H1 (cell line): Measurements from ENCODE around the gene BSN.
A peak's percentile ranks its signal among the peaks of the same experiment; 100 is the strongest.

Experiments used
- CEBPB ChIP-seq: IDR thresholded peaks from 2 replicates; pipeline ENCODE4 v1.6.1; 2012; ENCODE audit warnings: low read depth, low read length
- JUN ChIP-seq: IDR thresholded peaks from 2 replicates; pipeline ENCODE4 v1.6.1; 2011; ENCODE audit warnings: low read depth, mild to moderate bottlenecking, improper control_type of control experiment, low read length
- PHF8 ChIP-seq: fragments of 200-600 bp; sonication (generic); conservative IDR thresholded peaks from 2 replicates; pipeline ENCODE4 v1.7.1; 2012; ENCODE audit warnings: low read depth, mild to moderate bottlenecking, inconsistent platforms, low read length, moderate library complexity
- POLR2A ChIP-seq, 2 experiments: IDR thresholded peaks; 1 replicate in 1 of 2; 2 replicates in 1 of 2; pipeline ENCODE4 v1.6.1; 2011; ENCODE audit warnings: low read depth in 2 of 2, low read length in 2 of 2, mild to moderate bottlenecking in 2 of 2; ENCODE audit errors: control extremely low read depth in 1 of 2
- SAP30 ChIP-seq: fragments of 300-600 bp; sonication (generic); IDR thresholded peaks from 2 replicates; pipeline ENCODE4 v1.7.1; 2012; ENCODE audit warnings: low read length, moderate library complexity, mild to moderate bottlenecking, inconsistent platforms; ENCODE audit not compliant: insufficient read depth, insufficient replicate concordance
- TAF7 ChIP-seq: optimal IDR thresholded peaks from 2 replicates; pipeline ENCODE3; 2011; ENCODE audit warnings: low read depth, mild to moderate bottlenecking, inconsistent platforms, low read length, moderate library complexity, borderline replicate concordance
- TF ChIP-seq, protein P1 (sequence below): IDR thresholded peaks from 2 replicates; pipeline ENCODE4 v1.6.1; 2012; ENCODE audit warnings: inconsistent platforms

- TF ChIP-seq SAP30, result no peak
- TF ChIP-seq, protein P1, sequence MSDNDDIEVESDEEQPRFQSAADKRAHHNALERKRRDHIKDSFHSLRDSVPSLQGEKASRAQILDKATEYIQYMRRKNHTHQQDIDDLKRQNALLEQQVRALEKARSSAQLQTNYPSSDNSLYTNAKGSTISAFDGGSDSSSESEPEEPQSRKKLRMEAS, result peak; percentile 78
- TF ChIP-seq JUN, result no peak
- peak; percentile 6; the same call in 1 of the 2 replicates for TF ChIP-seq CEBPB
- TF ChIP-seq PHF8, result peak; percentile 71
- peak in 1 of 2 experiments; percentile 74; a peak in 2 of 3 replicates for TF ChIP-seq POLR2A (IDR thresholded peaks at IDR 0.05; ENCODE audit: control extremely low read depth in 1 of 2, low read depth in 2 of 2, low read length in 2 of 2)
- TF ChIP-seq TAF7, result no peak
Observed at GRCh38 chr3:49689046-49689907, 135.0 kb downstream of the BSN start, which contains the start of the genes MST1 and RNF123.
